ENCODE measurements around the gene BMPR2. TPM values are rescaled to one million over a fixed set of nuclear protein-coding genes. Genes with fewer than 3 reads are reported as not detected.

BMPR2 gene
- total and polyA plus RNA-seq, 2 of the 4 experiments (the other 2 are of a cell fraction) = 17.0 to 30.1 TPM

- Histone ChIP-seq H4K5ac (ENCODE audit: low read depth, low read length) (no peak overlapping the region), H4K20me1 (ENCODE audit: insufficient read depth, low read length) (no peaks in the 10 kb centered on the region), H3K4me2 (ENCODE audit: low read depth, low read length) (no peak overlapping the region), H4K8ac (ENCODE audit: low read depth in 2 of 2, low read length in 2 of 2) (no peak overlapping the region), H3K27me3 (ENCODE audit: control insufficient read depth, insufficient read depth, low read length) (no peaks in the 10 kb centered on the region), H3K18ac (ENCODE audit: low read depth, low read length) (no peak overlapping the region), H2BK20ac (ENCODE audit: low read depth, low read length) (no peak overlapping the region), H3K4me1 (ENCODE audit: control insufficient read depth, insufficient read depth, low read length) (peaks cover 2% of the 10 kb centered on the region; the same call in 1 of the 2 replicates), H3K36me3 (ENCODE audit: control insufficient read depth, insufficient read depth, low read length) (no peaks in the 10 kb centered on the region), H4K91ac (ENCODE audit: insufficient read depth, low read depth, low read length) (no peak overlapping the region), H2AK5ac (ENCODE audit: low read depth, low read length) (no peak overlapping the region), H3K27ac (ENCODE audit: insufficient read depth, low read length) (no peak overlapping the region), H3K9me1 (ENCODE audit: insufficient read depth, low read length) (no peaks in the 10 kb centered on the region), H3K9me3 (ENCODE audit: control insufficient read depth, insufficient read depth, low read length) (no peaks in the 10 kb centered on the region), H2BK15ac (ENCODE audit: low read depth, low read length) (no peak overlapping the region), H2AFZ (replicated peaks; ENCODE audit: low read length, poor library complexity) (no peak overlapping the region), H3K56ac (ENCODE audit: extremely low read depth, insufficient read depth, low read length) (no peak overlapping the region), H3K4me3 (ENCODE audit: insufficient read depth, low read depth, low read length) (no peak overlapping the region), H3K14ac (replicated peaks; ENCODE audit: low read depth, low read length) (no peak overlapping the region), H3K79me1 (ENCODE audit: low read depth in 1 of 2, low read length in 2 of 2) (no peaks in the 10 kb centered on the region), H3K23ac (ENCODE audit: low read depth, low read length) (no peak overlapping the region), H2BK5ac (ENCODE audit: low read depth, low read length, poor library complexity, severe bottlenecking) (no peak overlapping the region), H2AK9ac (replicated peaks; ENCODE audit: low read depth, low read length, poor library complexity) (no peak overlapping the region), H3K9ac (ENCODE audit: low read depth, low read length) (no peak overlapping the region), H2BK120ac (ENCODE audit: low read depth, low read length) (no peak overlapping the region), H3K4ac (ENCODE audit: low read depth, low read length) (no peak overlapping the region)
- POLR2A ChIA-PET (ENCODE audit: unreplicated experiment) = no interaction called here
- no peak for DNase-seq
- in situ Hi-C loops (cut with MboI; ENCODE audit: low sequenced_read_pairs) = no loop called here
- WGBS, 2 experiments (ENCODE audit: extremely low coverage in 2 of 2, insufficient read length in 1 of 2) = no CpG with 5 or more reads among the region's 7 CpGs
- BruUV-seq (replicated peaks) = no TSS peak
- intact Hi-C loops (cut with micrococcal nuclease) = no loop called here
- CTCF ChIA-PET = interaction anchor here (0.6 kb wide), 1 partner anchor 918 kb away, joined by 4 read pairs; no protein-coding TSS in a partner anchor
- dilution Hi-C loops (cut with HindIII; ENCODE audit: low sequenced_read_pairs, unreplicated experiment) = no loop called here
- no peak for TF ChIP-seq MAZ (IDR thresholded peaks at IDR 0.05; ENCODE audit: borderline replicate concordance, low read depth, low read length)
- TF ChIP-seq CHD1 (IDR thresholded peaks at IDR 0.05; ENCODE audit: low read depth, low read length) = no peak
- no peak for TF ChIP-seq SMC3 (IDR thresholded peaks at IDR 0.05; ENCODE audit: low read depth, low read length)
- TF ChIP-seq CEBPB (IDR thresholded peaks at IDR 0.05; ENCODE audit: low read depth, low read length) = no peak
- TF ChIP-seq NFE2L2 (IDR thresholded peaks at IDR 0.05; ENCODE audit: low read depth, low read length) = no peak
- no peak for ATAC-seq (ENCODE audit: low read depth)
Observed at GRCh38 chr2:202346180-202346579, 29.9 kb upstream of the BMPR2 start.
